AML-193 (cell line): ENCODE data around the gene KCNAB2.

ENCODE experiments used
- DNase-seq, 2 experiments: peaks; one replicate each; lab custom pipeline; 2025; lab: John Stamatoyannopoulos, UW

KCNAB2 gene

GRCh38 chr1:6030547-6031261 lies 15.0 kb upstream of the KCNAB2 start:
- no peak for DNase-seq

- no peak for DNase-seq
Observed at GRCh38 chr1:6033124-6033523, 12.6 kb upstream of the KCNAB2 start.

GRCh38 chr1:6033986-6034749 lies 11.5 kb upstream of the KCNAB2 start:
- DNase-seq, result no peak

GRCh38 chr1:6034750-6035096 lies 11.0 kb upstream of the KCNAB2 start:
- no peak for DNase-seq

GRCh38 chr1:6035303-6035702 lies 10.4 kb upstream of the KCNAB2 start:
- no peak for DNase-seq

- DNase-seq, result no peak
Observed at GRCh38 chr1:6035719-6036118, 10.0 kb upstream of the KCNAB2 start.

GRCh38 chr1:6037338-6037762 lies 8.3 kb upstream of the KCNAB2 start:
- no peak for DNase-seq

- no peak for DNase-seq
Observed at GRCh38 chr1:6038603-6039002, 7.1 kb upstream of the KCNAB2 start.

- no peak for DNase-seq
Observed at GRCh38 chr1:6039031-6039430, 6.7 kb upstream of the KCNAB2 start.

- no peak for DNase-seq
Observed at GRCh38 chr1:6040444-6040843, 5.2 kb upstream of the KCNAB2 start.

GRCh38 chr1:6040861-6041415 lies 4.8 kb upstream of the KCNAB2 start:
- DNase-seq, result no peak

- DNase-seq, result peak in 1 of 2 experiments; percentile 4
Observed at GRCh38 chr1:6041432-6042062, 4.1 kb upstream of the KCNAB2 start.

- no peak for DNase-seq
Observed at GRCh38 chr1:6043561-6043960, 2.1 kb upstream of the KCNAB2 start.

- DNase-seq, result no peak
Observed at GRCh38 chr1:6044481-6045109, 1.1 kb upstream of the KCNAB2 start.

- no peak for DNase-seq
Observed at GRCh38 chr1:6045110-6045502, 582 bp upstream of the KCNAB2 start.

- DNase-seq, result no peak
Observed at GRCh38 chr1:6046279-6046678, 591 bp downstream of the KCNAB2 start.

GRCh38 chr1:6048179-6048867 lies 2.6 kb downstream of the KCNAB2 start:
- no peak for DNase-seq

- DNase-seq, result no peak
Observed at GRCh38 chr1:6049419-6049818, 3.7 kb downstream of the KCNAB2 start.

GRCh38 chr1:6051423-6051822 lies 5.7 kb downstream of the KCNAB2 start:
- DNase-seq, result no peak

GRCh38 chr1:6052543-6053205 lies 7.0 kb downstream of the KCNAB2 start:
- peak; percentile 11 to 41 for DNase-seq

GRCh38 chr1:6053206-6053546 lies 7.5 kb downstream of the KCNAB2 start:
- no peak for DNase-seq
